Measurements from ENCODE around the gene BARHL1. TPM values are rescaled to one million over a fixed set of nuclear protein-coding genes. Genes with fewer than 3 reads are reported as not detected.

BARHL1 gene
- total and polyA plus RNA-seq, 2 donors (not counting 3 experiments of a cell fraction or from before 2014, with no cell fraction given): not detected

GRCh38 chr9:132577119-132577518 is 5.3 kb upstream of the BARHL1 start:
- no peak overlapping the region for H3K4me2 ChIP-seq (ENCODE audit: insufficient read depth, low read length)
- H3K9me3 ChIP-seq (replicated peaks; ENCODE audit: control insufficient read depth, insufficient read depth, low read length): no peaks in the 10 kb centered on the region
- no peaks in the 10 kb centered on the region for H3K79me2 ChIP-seq (ENCODE audit: control insufficient read depth, insufficient read depth, low read length)
- dilution Hi-C loops (cut with MboI; ENCODE audit: extremely low pct_ligation_motif_present, low sequenced_read_pairs): no loop called here
- no peak overlapping the region for H3K9ac ChIP-seq (replicated peaks; ENCODE audit: extremely low read depth, insufficient read depth, low read length)
- DNase-seq (ENCODE audit: low read depth, low spot score) (no peak), FAIRE-seq (no peak)
- H4K20me1 ChIP-seq (replicated peaks; ENCODE audit: control insufficient read depth, extremely low read depth, insufficient read depth, low read length): no peaks in the 10 kb centered on the region
- no peaks in the 10 kb centered on the region for H3K36me3 ChIP-seq (ENCODE audit: control insufficient read depth in 2 of 2, extremely low read depth in 1 of 2, insufficient read depth in 2 of 2, low read length in 2 of 2)
- ChIA-PET POLR2A (no interaction called here), CTCF (interaction anchor here (0.7 to 7.7 kb wide), 4 partner anchors 11 to 165 kb away, joined by 3 to 169 read pairs (median 18); no protein-coding TSS in a partner anchor)
- peaks cover 48 to 59% of the 10 kb centered on the region in 2 experiments for H3K27me3 ChIP-seq (ENCODE audit: control insufficient read depth in 2 of 2, insufficient read depth in 2 of 2, low read length in 2 of 2)
- no peak overlapping the region for H3K27ac ChIP-seq (ENCODE audit: insufficient read depth, low read depth, low read length)
- no peak overlapping the region for H3K4me3 ChIP-seq (replicated peaks in 1 of 3; ENCODE audit: insufficient read depth in 1 of 3, low read depth in 1 of 3, low read length in 3 of 3)
- H3K9me1 ChIP-seq (replicated peaks; ENCODE audit: control insufficient read depth, extremely low read depth, insufficient read depth, low read length): no peaks in the 10 kb centered on the region
- peak; percentile 65 for TF ChIP-seq EZH2 (IDR thresholded peaks at IDR 0.05; ENCODE audit: borderline replicate concordance, low read depth, low read length, severe bottlenecking)
- no peak for TF ChIP-seq JUN (IDR thresholded peaks at IDR 0.05; ENCODE audit: borderline replicate concordance, insufficient read depth, insufficient read length, low read depth)
- no peak for TF ChIP-seq POLR2A (IDR thresholded peaks at IDR 0.05; ENCODE audit: low read depth, low read length)
- TF ChIP-seq, protein P1, sequence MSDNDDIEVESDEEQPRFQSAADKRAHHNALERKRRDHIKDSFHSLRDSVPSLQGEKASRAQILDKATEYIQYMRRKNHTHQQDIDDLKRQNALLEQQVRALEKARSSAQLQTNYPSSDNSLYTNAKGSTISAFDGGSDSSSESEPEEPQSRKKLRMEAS (IDR thresholded peaks at IDR 0.05; ENCODE audit: insufficient read depth, insufficient read length): no peak
- intact Hi-C loops (cut with micrococcal nuclease): no loop called here
- H3K4me1 ChIP-seq (ENCODE audit: control insufficient read depth, extremely low read depth, insufficient read depth, low read length): no peaks in the 10 kb centered on the region
- H2AFZ ChIP-seq (ENCODE audit: low read depth, low read length): no peak overlapping the region
- BruUV-seq (replicated peaks): no TSS peak

DNA sequence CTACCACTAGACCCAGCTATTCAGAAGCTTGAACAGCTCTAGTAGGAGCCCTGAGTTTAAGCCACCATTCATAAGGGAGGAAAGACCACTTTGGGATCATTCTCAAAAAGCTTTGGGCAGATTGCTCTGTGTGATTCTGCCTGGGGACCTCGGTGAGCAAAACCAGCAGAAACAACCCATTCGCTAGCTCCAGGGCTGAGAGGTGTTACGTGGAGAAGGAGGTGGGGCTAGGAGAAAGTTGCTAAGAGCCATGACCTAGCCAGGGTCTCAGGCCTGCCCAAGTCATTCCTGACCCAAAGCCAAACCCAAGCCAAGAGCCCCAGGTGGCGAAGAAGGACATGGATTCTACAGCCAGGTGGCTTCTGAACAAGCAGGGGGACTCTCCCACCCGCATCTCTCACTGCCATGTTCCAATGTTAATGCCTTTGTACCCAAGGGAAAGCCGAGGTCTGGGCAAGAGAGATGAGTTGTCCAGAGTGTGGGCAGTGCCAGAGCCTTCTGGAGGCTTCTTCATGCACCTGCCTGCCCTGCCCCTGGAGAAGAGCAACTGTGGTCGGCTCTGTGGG is 4.0 kb upstream of the BARHL1 start:
- no TSS peak for BruUV-seq (replicated peaks)
- CTCF ChIA-PET: interaction anchor here (0.7 to 7.7 kb wide), 3 partner anchors 71 to 166 kb away, joined by 3 to 169 read pairs (median 32); no protein-coding TSS in a partner anchor

More for the DNA sequence above, 4.0 kb upstream of the BARHL1 start:
- Histone ChIP-seq H3K9me1 (replicated peaks; ENCODE audit: control insufficient read depth, extremely low read depth, insufficient read depth, low read length) (no peaks in the 10 kb centered on the region), H3K27ac (ENCODE audit: insufficient read depth, low read depth, low read length) (no peak overlapping the region), H3K79me2 (ENCODE audit: control insufficient read depth, insufficient read depth, low read length) (no peaks in the 10 kb centered on the region), H2AFZ (ENCODE audit: low read depth, low read length) (no peak overlapping the region), H3K9ac (replicated peaks; ENCODE audit: extremely low read depth, insufficient read depth, low read length) (no peak overlapping the region), H3K4me1 (ENCODE audit: control insufficient read depth, extremely low read depth, insufficient read depth, low read length) (peaks cover 4% of the 10 kb centered on the region), H3K4me2 (ENCODE audit: insufficient read depth, low read length) (no peak overlapping the region), H3K4me3 (replicated peaks in 1 of 3; ENCODE audit: insufficient read depth in 1 of 3, low read depth in 1 of 3, low read length in 3 of 3) (no peak overlapping the region), H3K27me3 (ENCODE audit: control insufficient read depth in 2 of 2, insufficient read depth in 2 of 2, low read length in 2 of 2) (peaks cover 57 to 70% of the 10 kb centered on the region in 2 experiments), H3K9me3 (replicated peaks; ENCODE audit: control insufficient read depth, insufficient read depth, low read length) (no peaks in the 10 kb centered on the region), H4K20me1 (replicated peaks; ENCODE audit: control insufficient read depth, extremely low read depth, insufficient read depth, low read length) (no peaks in the 10 kb centered on the region), H3K36me3 (ENCODE audit: control insufficient read depth in 2 of 2, extremely low read depth in 1 of 2, insufficient read depth in 2 of 2, low read length in 2 of 2) (no peaks in the 10 kb centered on the region)
- FAIRE-seq (no peak), DNase-seq (ENCODE audit: low read depth, low spot score) (no peak)
- dilution Hi-C loops (cut with MboI; ENCODE audit: extremely low pct_ligation_motif_present, low sequenced_read_pairs) (no loop called here), intact Hi-C loops (cut with micrococcal nuclease) (loop anchor here (2.0 kb wide), 1 partner anchor 222 kb away; no protein-coding TSS in a partner anchor)
- TF ChIP-seq JUN (IDR thresholded peaks at IDR 0.05; ENCODE audit: borderline replicate concordance, insufficient read depth, insufficient read length, low read depth) (no peak), POLR2A (IDR thresholded peaks at IDR 0.05; ENCODE audit: low read depth, low read length) (no peak), POLR2AphosphoS5 (IDR thresholded peaks at IDR 0.05; ENCODE audit: insufficient read depth, low read depth, low read length) (no peak), EZH2 (IDR thresholded peaks at IDR 0.05; ENCODE audit: borderline replicate concordance, low read depth, low read length, severe bottlenecking) (no peak), FOS (IDR thresholded peaks at IDR 0.05; ENCODE audit: borderline replicate concordance, insufficient read depth, low read length) (no peak), MYC (IDR thresholded peaks at IDR 0.05; ENCODE audit: low read depth, low read length) (no peak), GATA2 (IDR thresholded peaks at IDR 0.05; ENCODE audit: insufficient read depth, insufficient read length, low read depth, low read length) (no peak)
- TF ChIP-seq, protein P1 (IDR thresholded peaks at IDR 0.05; ENCODE audit: insufficient read depth, insufficient read length): no peak
- TF ChIP-seq, protein P2, sequence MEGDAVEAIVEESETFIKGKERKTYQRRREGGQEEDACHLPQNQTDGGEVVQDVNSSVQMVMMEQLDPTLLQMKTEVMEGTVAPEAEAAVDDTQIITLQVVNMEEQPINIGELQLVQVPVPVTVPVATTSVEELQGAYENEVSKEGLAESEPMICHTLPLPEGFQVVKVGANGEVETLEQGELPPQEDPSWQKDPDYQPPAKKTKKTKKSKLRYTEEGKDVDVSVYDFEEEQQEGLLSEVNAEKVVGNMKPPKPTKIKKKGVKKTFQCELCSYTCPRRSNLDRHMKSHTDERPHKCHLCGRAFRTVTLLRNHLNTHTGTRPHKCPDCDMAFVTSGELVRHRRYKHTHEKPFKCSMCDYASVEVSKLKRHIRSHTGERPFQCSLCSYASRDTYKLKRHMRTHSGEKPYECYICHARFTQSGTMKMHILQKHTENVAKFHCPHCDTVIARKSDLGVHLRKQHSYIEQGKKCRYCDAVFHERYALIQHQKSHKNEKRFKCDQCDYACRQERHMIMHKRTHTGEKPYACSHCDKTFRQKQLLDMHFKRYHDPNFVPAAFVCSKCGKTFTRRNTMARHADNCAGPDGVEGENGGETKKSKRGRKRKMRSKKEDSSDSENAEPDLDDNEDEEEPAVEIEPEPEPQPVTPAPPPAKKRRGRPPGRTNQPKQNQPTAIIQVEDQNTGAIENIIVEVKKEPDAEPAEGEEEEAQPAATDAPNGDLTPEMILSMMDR (IDR thresholded peaks at IDR 0.05; ENCODE audit: extremely low read depth in 1 of 2, insufficient read depth in 1 of 2, low read depth in 1 of 2, low read length in 2 of 2): no peak
- POLR2A ChIA-PET: no interaction called here

All from endothelial cell of umbilical vein (primary cell).